K562 (cell line): Measurements from ENCODE around the gene UHMK1. TPM values are rescaled to one million over a fixed set of nuclear protein-coding genes. Genes with fewer than 3 reads are reported as not detected.

ENCODE experiments used
- ATAC-seq: fragments of 200-7000 bp; cut with Tn5 transposase; 3 replicates; pipeline ENCODE4 v1.9.1; 2020; ENCODE audit warnings: moderate library complexity
- BruUV-seq: library from RNA; stranded (reverse); fragments of 400-500 nt; replicated peaks from 2 replicates; lab custom pipeline; 2021; lab: Mats Ljungman, UMichigan
- CTCF ChIA-PET: fragments of 300-600 bp; formaldehyde crosslinking; extraction: SDS; loops from one replicate; lab custom pipeline; 2021; ENCODE audit warnings: low intra/inter-chr PET ratio; lab: Yijun Ruan, JAX
- POLR2A ChIA-PET: fragments of 300-600, 350-650 bp; sonication (Branson Sonifier 250); formaldehyde crosslinking; extraction: SDS; loops from one replicate; lab custom pipeline; 2021; ENCODE audit warnings: antibody characterized with exemption, inconsistent platforms; lab: Yijun Ruan, JAX
- DNase-seq, 4 experiments: peaks; one replicate each; pipeline versions ENCODE4 v3.0.0 to v3.0.0-alpha.2; 2011 to 2018; ENCODE audit warnings: low spot score in 3 of 4, mixed read lengths in 3 of 4; ENCODE audit errors: extremely low read depth in 1 of 4
- FAIRE-seq: peaks from 2 replicates; lab custom pipeline; 2011; peaks lifted over from hg19 to GRCh38; lab: Jason Lieb, UNC
- H2AFZ ChIP-seq: 2 replicates; pipeline ENCODE4 v1.6.0; 2011; ENCODE audit warnings: low read depth, low read length, control low read depth, inconsistent platforms
- H3K27ac ChIP-seq: fragments of 200-600 bp; 3 replicates; pipeline ENCODE4 v1.8.0; 2011; ENCODE audit warnings: low read depth, mild to moderate bottlenecking, control low read depth, inconsistent platforms, low read length, moderate library complexity, mixed read lengths; ENCODE audit errors: extremely low read depth
- H3K27me3 ChIP-seq, 2 experiments: fragments of 300-600 bp in 1 of 2; 2 replicates in 1 of 2; 3 replicates in 1 of 2; pipeline versions ENCODE4 v1.6.0 to v1.8.0; 2011; ENCODE audit warnings: inconsistent platforms in 2 of 2, low read length in 2 of 2, mild to moderate bottlenecking in 1 of 2, mixed read lengths in 1 of 2, moderate library complexity in 1 of 2; ENCODE audit not compliant: control insufficient read depth in 2 of 2, insufficient read depth in 2 of 2
- H3K36me3 ChIP-seq: fragments of 300-600 bp; 3 replicates; pipeline ENCODE4 v1.8.0; 2011; ENCODE audit warnings: mild to moderate bottlenecking, low read length, inconsistent platforms; ENCODE audit not compliant: control insufficient read depth, insufficient read depth
- H3K4me1 ChIP-seq, 2 experiments: fragments of 200-600 bp in 1 of 2; replicated peaks in 1 of 2; 2 replicates in 1 of 2; 3 replicates in 1 of 2; pipeline versions ENCODE4 v1.5.1 to v1.8.0; 2011; ENCODE audit warnings: inconsistent platforms in 2 of 2, low read length in 2 of 2, mild to moderate bottlenecking in 1 of 2, mixed read lengths in 1 of 2, moderate library complexity in 1 of 2; ENCODE audit not compliant: control insufficient read depth in 2 of 2, insufficient read depth in 2 of 2
- H3K4me2 ChIP-seq: 2 replicates; pipeline ENCODE4 v1.6.1; 2011; ENCODE audit warnings: low read length, control low read depth, inconsistent platforms, mixed read lengths; ENCODE audit not compliant: insufficient read depth
- H3K4me3 ChIP-seq: fragments of 200-600 bp; sonication (generic), shearing (Covaris generic); 2 replicates; pipeline ENCODE4 v1.5.1; 2016; ENCODE audit warnings: control low read depth, inconsistent platforms
- H3K79me2 ChIP-seq: fragments of 200-600 bp; 3 replicates; pipeline ENCODE4 v1.8.0; 2011; ENCODE audit warnings: low read length, inconsistent platforms; ENCODE audit not compliant: control insufficient read depth, insufficient read depth
- H3K9ac ChIP-seq, 2 experiments: 2 replicates each; pipeline versions ENCODE4 v1.6.0 to v1.6.1; 2011; ENCODE audit warnings: low read depth in 2 of 2, low read length in 2 of 2, control low read depth in 1 of 2, inconsistent platforms in 1 of 2, mild to moderate bottlenecking in 1 of 2, mixed read lengths in 1 of 2; ENCODE audit not compliant: insufficient read depth in 1 of 2
- H3K9me1 ChIP-seq: one replicate; pipeline ENCODE4 v1.6.0; 2011; ENCODE audit warnings: inconsistent platforms, mild to moderate bottlenecking, low read length, moderate library complexity; ENCODE audit not compliant: control insufficient read depth, insufficient read depth
- H3K9me3 ChIP-seq: replicated peaks from 2 replicates; pipeline ENCODE4 v1.5.1; 2011; ENCODE audit warnings: low read depth, low read length, inconsistent platforms; ENCODE audit not compliant: control insufficient read depth, insufficient read depth
- H4K20me1 ChIP-seq: replicated peaks from 2 replicates; pipeline ENCODE4 v1.6.1; 2011; ENCODE audit warnings: low read length, inconsistent platforms, mixed read lengths; ENCODE audit not compliant: control insufficient read depth, insufficient read depth
- CBX8 ChIP-seq: fragments of 200-600 bp; sonication (generic); IDR thresholded peaks from 2 replicates; pipeline ENCODE4 v1.6.1; 2012; ENCODE audit warnings: borderline replicate concordance, mixed run types, low read depth, mild to moderate bottlenecking, moderate library complexity, mixed read lengths, low read length, control low read depth, inconsistent platforms; ENCODE audit not compliant: poor library complexity, severe bottlenecking; ENCODE audit errors: extremely low read depth
- FOXJ2 ChIP-seq: fragments of 200-800 bp; sonication (Bioruptor generic); IDR thresholded peaks from 2 replicates; pipeline ENCODE4 v1.6.1; 2016; ENCODE audit warnings: missing genetic modification characterization, missing compliant biosample characterization
- PHF21A ChIP-seq: fragments of 450-650 bp; IDR thresholded peaks from 2 replicates; pipeline ENCODE4 v1.6.1; 2017; ENCODE audit warnings: low read depth, borderline replicate concordance
- SREBF2 ChIP-seq: sonication (generic); formaldehyde crosslinking; IDR thresholded peaks from 2 replicates; pipeline ENCODE4 v1.4.0; 2020; ENCODE audit warnings: mild to moderate bottlenecking, missing genetic modification reagents
- SRSF3 ChIP-seq: fragments of 200-400 bp; formaldehyde crosslinking; IDR thresholded peaks from 2 replicates; pipeline ENCODE4 v1.6.1; 2016; ENCODE audit warnings: mild to moderate bottlenecking, low read length, moderate library complexity; ENCODE audit not compliant: insufficient read depth
- TSC22D4 ChIP-seq: fragments of 450-650 bp; IDR thresholded peaks from 2 replicates; pipeline ENCODE4 v1.6.1; 2016; ENCODE audit warnings: missing genetic modification characterization, missing biosample characterization, control low read depth
- ZBTB7A ChIP-seq: IDR thresholded peaks from 2 replicates; pipeline ENCODE4 v1.6.1; 2011; ENCODE audit warnings: low read depth, mild to moderate bottlenecking, low read length, moderate library complexity, borderline replicate concordance; ENCODE audit not compliant: control insufficient read depth
- ZC3H8 ChIP-seq: fragments of 450-650 bp; IDR thresholded peaks from 2 replicates; pipeline ENCODE4 v1.6.1; 2017
- ZNF12 ChIP-seq: sonication (generic); formaldehyde crosslinking; IDR thresholded peaks from 2 replicates; pipeline ENCODE4 v1.4.0; 2020; ENCODE audit warnings: mild to moderate bottlenecking, missing genetic modification reagents
- ZNF134 ChIP-seq: fragments of 250-450 bp; sonication (Bioruptor Pico); conservative IDR thresholded peaks from 2 replicates; pipeline ENCODE4 v1.4.0; 2020
- ZNF561 ChIP-seq: fragments of 450-650 bp; formaldehyde crosslinking; conservative IDR thresholded peaks from 2 replicates; pipeline ENCODE4 v1.4.0; 2020; ENCODE audit warnings: mild to moderate bottlenecking, moderate library complexity
- ZNF699 ChIP-seq: fragments of 250-450 bp; sonication (Bioruptor Pico); IDR thresholded peaks from 2 replicates; pipeline ENCODE4 v1.8.0; 2021; ENCODE audit warnings: mild to moderate bottlenecking, moderate library complexity; ENCODE audit not compliant: insufficient replicate concordance
- ZNF717 ChIP-seq: fragments of 250-450 bp; sonication (Bioruptor Pico); IDR thresholded peaks from 2 replicates; pipeline ENCODE4 v1.5.0; 2021
- WGBS: fragments of 100-300 bp; shearing (Covaris generic); methylation state at CpG from one replicate; pipeline ENCODE4 v1.1.6; 2016; ENCODE audit warnings: low coverage, mixed read lengths; ENCODE audit not compliant: insufficient coverage; ENCODE audit errors: missing lambda C conversion rate; 5-methylcytosine and 5-hydroxymethylcytosine counted together
- in situ Hi-C: fragments of 300-500 bp; cut with MboI; formaldehyde crosslinking; loops from 4 replicates; pipeline ENCODE4 v1.15.0; 2018; ENCODE audit warnings: inconsistent platforms, mixed read lengths
- intact Hi-C: fragments of 100-400 bp; cut with micrococcal nuclease; formaldehyde crosslinking; loops from 2 replicates; pipeline ENCODE4 v1.14.2; 2022
- polyA plus RNA-seq, 8 experiments: library from polyadenylated mRNA; depleted of rRNA in 4 of 8; stranded (reverse) in 5 of 8; unstranded in 3 of 8; fragments of >200 nt; fragmentation: Nextera tagmentation in 2 of 8; fragmentation: Illumina TruSeq in 1 of 8; extraction: Ambion mirVana in 2 of 8; extraction: Trizol in 1 of 8; gene quantifications; 2 replicates each; pipeline versions ENCODE4 v1.2.1 to v1.2.3, GENCODE V29; 2011 to 2014; ENCODE audit warnings: inconsistent platforms in 1 of 8, missing spikeins in 1 of 8
- total RNA-seq, 7 experiments: library from RNA; depleted of rRNA in 6 of 7; stranded (reverse); fragments of >200 nt in 6 of 7; fragmentation: Illumina TruSeq in 2 of 7; extraction: Trizol in 2 of 7; gene quantifications; 2 replicates each; pipeline versions ENCODE4 v1.2.1 to v1.2.3, GENCODE V29; 2011 to 2021; ENCODE audit warnings: low replicate concordance in 1 of 7

Gene UHMK1
- total and polyA plus RNA-seq, 9 of the 15 experiments (the other 6 are each of a cell fraction or from before 2014, with no cell fraction given): 13.1 to 72.4 (median 38.3) TPM

- ATAC-seq: no peak
- peak overlapping the region in 1 of 2 experiments; percentile 96; a peak in 2 of 4 replicates for H3K9ac ChIP-seq
- TF ChIP-seq FOXJ2 (tag) (no peak), ZNF561 (CRISPR knock-in tag) (no peak), SRSF3 (no peak), ZNF699 (CRISPR knock-in tag) (no peak), ZNF134 (no peak), PHF21A (no peak), ZNF717 (no peak), CBX8 (no peak), ZC3H8 (no peak), ZBTB7A (no peak), TSC22D4 (tag) (no peak), SREBF2 (CRISPR knock-in tag) (no peak), ZNF12 (CRISPR knock-in tag) (no peak)
- WGBS: 88% methylated on average over 2 of the region's 2 CpGs
- peaks cover 3% of the 10 kb centered on the region; the same call in 1 of the 2 replicates for H4K20me1 ChIP-seq
- ChIA-PET POLR2A (interaction anchor here (0.7 to 1.8 kb wide), 3 partner anchors 11 to 18 kb away, joined by 3 to 4 read pairs (median 3); no protein-coding TSS in a partner anchor), CTCF (no interaction called here)
- BruUV-seq: no TSS peak
- H3K27me3 ChIP-seq: no peaks in the 10 kb centered on the region
- H3K36me3 ChIP-seq: peaks cover 59% of the 10 kb centered on the region
- no peak overlapping the region for H2AFZ ChIP-seq
- no peak for FAIRE-seq
- H3K4me2 ChIP-seq: no peak overlapping the region
- no peak overlapping the region for H3K4me3 ChIP-seq
- in situ Hi-C loops: no loop called here
- no peak for DNase-seq
- no peaks in the 10 kb centered on the region for H3K9me3 ChIP-seq
- intact Hi-C loops: no loop called here
- H3K9me1 ChIP-seq: no peaks in the 10 kb centered on the region
- H3K4me1 ChIP-seq: peaks cover 4 to 15% of the 10 kb centered on the region in 2 experiments; a peak in 4 of 5 replicates
- peaks cover 75% of the 10 kb centered on the region for H3K79me2 ChIP-seq
- no peak overlapping the region for H3K27ac ChIP-seq
Measured at GRCh38 chr1:162500805-162501204, 3.2 kb downstream of the UHMK1 start.
